H1 (cell line): ENCODE measurements around the gene IGF2BP3. TPM values are rescaled to one million over a fixed set of nuclear protein-coding genes. Genes with fewer than 3 reads are reported as not detected.

Source experiments
- CTCF ChIA-PET: fragments of 300-600 bp; sonication (Branson Sonifier 250); formaldehyde crosslinking; loops from one replicate; lab custom pipeline; 2021; ENCODE audit not compliant: partially characterized antibody; lab: Charles Lee
- POLR2A ChIA-PET: fragments of 300-600 bp; sonication (Branson Sonifier 250); formaldehyde crosslinking; loops from one replicate; lab custom pipeline; 2021; ENCODE audit warnings: inconsistent platforms; ENCODE audit not compliant: partially characterized antibody; lab: Charles Lee
- DNase-seq, 2 experiments: peaks; one replicate each; pipeline versions ENCODE4 v3.0.0 to v3.0.0-alpha.2; 2010 to 2022; ENCODE audit warnings: low spot score in 2 of 2, low read depth in 1 of 2, mixed read lengths in 1 of 2
- FAIRE-seq: peaks from 2 replicates; lab custom pipeline; 2011; peaks lifted over from hg19 to GRCh38; lab: Jason Lieb, UNC
- H2AFZ ChIP-seq: 2 replicates; pipeline ENCODE4 v1.8.1; 2012; ENCODE audit warnings: low read length, inconsistent platforms
- H2AK5ac ChIP-seq: 2 replicates; pipeline ENCODE4 v1.6.1; 2013; ENCODE audit warnings: low read depth, low read length
- H2BK120ac ChIP-seq: replicated peaks from 2 replicates; pipeline ENCODE3; 2013; ENCODE audit warnings: low read depth, low read length, inconsistent platforms
- H2BK12ac ChIP-seq: 2 replicates; pipeline ENCODE4 v1.6.1; 2013; ENCODE audit warnings: low read depth, low read length
- H2BK15ac ChIP-seq: 2 replicates; pipeline ENCODE4 v1.6.1; 2013; ENCODE audit warnings: low read length
- H2BK20ac ChIP-seq: 2 replicates; pipeline ENCODE4 v1.6.1; 2013; ENCODE audit warnings: low read length
- H2BK5ac ChIP-seq: 2 replicates; pipeline ENCODE4 v1.6.1; 2013; ENCODE audit warnings: low read depth, low read length
- H3K14ac ChIP-seq: 2 replicates; pipeline ENCODE4 v1.6.1; 2013; ENCODE audit warnings: inconsistent platforms; ENCODE audit not compliant: insufficient read length
- H3K18ac ChIP-seq: 2 replicates; pipeline ENCODE4 v1.6.1; 2013; ENCODE audit warnings: low read length; ENCODE audit errors: extremely low read depth
- H3K23ac ChIP-seq: 2 replicates; pipeline ENCODE4 v1.6.1; 2013; ENCODE audit warnings: inconsistent platforms; ENCODE audit not compliant: insufficient read length
- H3K23me2 ChIP-seq: 2 replicates; pipeline ENCODE4 v1.6.1; 2013; ENCODE audit warnings: low read depth, low read length
- H3K27ac ChIP-seq: 2 replicates; pipeline ENCODE4 v1.6.1; 2011; ENCODE audit warnings: low read depth, low read length, inconsistent platforms
- H3K27me3 ChIP-seq, 4 experiments: replicated peaks in 1 of 4; 1 replicate in 1 of 4; 2 replicates in 3 of 4; pipeline versions ENCODE4 v1.6.1 to v1.8.1; 2011 to 2013; ENCODE audit warnings: low read length in 3 of 4, mild to moderate bottlenecking in 3 of 4, inconsistent platforms in 2 of 4, mixed read lengths in 2 of 4, moderate library complexity in 1 of 4; ENCODE audit not compliant: control insufficient read depth in 3 of 4, insufficient read depth in 3 of 4; ENCODE audit errors: extremely low read depth in 1 of 4
- H3K36me3 ChIP-seq, 4 experiments: 2 replicates each; pipeline versions ENCODE4 v1.6.1 to v1.8.1; 2011 to 2013; ENCODE audit warnings: mild to moderate bottlenecking in 4 of 4, low read length in 3 of 4, moderate library complexity in 2 of 4, control low read depth in 1 of 4, inconsistent platforms in 1 of 4; ENCODE audit not compliant: insufficient read depth in 4 of 4, control insufficient read depth in 2 of 4
- H3K4ac ChIP-seq: replicated peaks from 2 replicates; pipeline ENCODE3; 2013; ENCODE audit warnings: low read length, low read depth, mixed read lengths, inconsistent platforms; ENCODE audit not compliant: insufficient read length
- H3K4me1 ChIP-seq, 4 experiments: replicated peaks in 1 of 4; 1 replicate in 1 of 4; 2 replicates in 3 of 4; pipeline versions ENCODE4 v1.6.1 to v1.8.1; 2011 to 2013; ENCODE audit warnings: low read length in 3 of 4, inconsistent platforms in 2 of 4, mixed read lengths in 1 of 4; ENCODE audit not compliant: insufficient read depth in 4 of 4, control insufficient read depth in 3 of 4
- H3K4me2 ChIP-seq, 2 experiments: 2 replicates each; pipeline versions ENCODE4 v1.6.1 to v1.8.1; 2011 to 2013; ENCODE audit warnings: low read depth in 2 of 2, low read length in 2 of 2, control low read depth in 1 of 2, inconsistent platforms in 1 of 2, mild to moderate bottlenecking in 1 of 2; ENCODE audit not compliant: insufficient read depth in 1 of 2
- H3K4me3 ChIP-seq, 4 experiments: fragments of 200-600, 300-600 bp in 1 of 4; sonication (generic), shearing (Covaris generic), sonication (Bioruptor Twin) in 1 of 4; 2 replicates each; pipeline versions ENCODE4 v1.5.1 to v1.8.1; 2011 to 2016; ENCODE audit warnings: low read length in 4 of 4, low read depth in 3 of 4, control low read depth in 2 of 4, inconsistent platforms in 2 of 4, mild to moderate bottlenecking in 2 of 4, mixed read lengths in 1 of 4, moderate library complexity in 1 of 4; ENCODE audit not compliant: insufficient read depth in 2 of 4; ENCODE audit errors: extremely low read depth in 1 of 4
- H3K56ac ChIP-seq: replicated peaks from 2 replicates; pipeline ENCODE3; 2013; ENCODE audit warnings: low read depth, mild to moderate bottlenecking, mixed read lengths, low read length, inconsistent platforms; ENCODE audit not compliant: insufficient read length
- H3K79me1 ChIP-seq: 2 replicates; pipeline ENCODE4 v1.6.1; 2013; ENCODE audit warnings: low read depth, low read length, control low read depth
- H3K79me2 ChIP-seq, 2 experiments: 2 replicates each; pipeline versions ENCODE4 v1.6.1 to v1.8.1; 2012 to 2013; ENCODE audit warnings: low read length in 2 of 2, mild to moderate bottlenecking in 2 of 2, inconsistent platforms in 1 of 2; ENCODE audit not compliant: insufficient read depth in 2 of 2, control insufficient read depth in 1 of 2
- H3K9ac ChIP-seq, 4 experiments: replicated peaks in 1 of 4; 1 replicate in 1 of 4; 2 replicates in 3 of 4; pipeline versions ENCODE4 v1.6.1 to v1.8.1; 2011 to 2013; ENCODE audit warnings: low read depth in 3 of 4, low read length in 3 of 4, control low read depth in 2 of 4, mild to moderate bottlenecking in 2 of 4, moderate library complexity in 2 of 4, inconsistent platforms in 1 of 4; ENCODE audit errors: extremely low read depth in 1 of 4
- H3K9me3 ChIP-seq, 2 experiments: 2 replicates each; pipeline versions ENCODE4 v1.6.1 to v1.8.1; 2012 to 2013; ENCODE audit warnings: mild to moderate bottlenecking in 2 of 2, moderate library complexity in 2 of 2, control low read depth in 1 of 2, inconsistent platforms in 1 of 2, low read depth in 1 of 2, low read length in 1 of 2, mixed read lengths in 1 of 2; ENCODE audit not compliant: insufficient read depth in 2 of 2
- H4K20me1 ChIP-seq, 2 experiments: replicated peaks in 1 of 2; 2 replicates each; pipeline versions ENCODE3 to v1.8.1; 2011 to 2013; ENCODE audit warnings: inconsistent platforms in 2 of 2, low read length in 2 of 2, mild to moderate bottlenecking in 1 of 2; ENCODE audit not compliant: insufficient read depth in 2 of 2, control insufficient read depth in 1 of 2
- H4K5ac ChIP-seq: 2 replicates; pipeline ENCODE4 v1.6.1; 2013; ENCODE audit warnings: low read length, low read depth, mixed read lengths, inconsistent platforms; ENCODE audit not compliant: insufficient read length
- H4K8ac ChIP-seq: 2 replicates; pipeline ENCODE4 v1.8.0; 2013; ENCODE audit warnings: mild to moderate bottlenecking, moderate library complexity, low read length, inconsistent platforms; ENCODE audit not compliant: insufficient read depth; ENCODE audit errors: extremely low read depth
- H4K91ac ChIP-seq: replicated peaks from 2 replicates; pipeline ENCODE3; 2013; ENCODE audit warnings: low read length, mixed read lengths, inconsistent platforms; ENCODE audit not compliant: insufficient read length
- BCL11A ChIP-seq, 2 experiments: IDR thresholded peaks; one replicate each; pipeline ENCODE4 v1.6.1; 2011; ENCODE audit warnings: low read depth in 2 of 2, low read length in 2 of 2, mild to moderate bottlenecking in 2 of 2
- EP300 ChIP-seq, 2 experiments: IDR thresholded peaks; 1 replicate in 1 of 2; 2 replicates in 1 of 2; pipeline ENCODE4 v1.6.1; 2011 to 2012; ENCODE audit warnings: low read depth in 2 of 2, low read length in 2 of 2, mild to moderate bottlenecking in 2 of 2, borderline replicate concordance in 1 of 2, inconsistent platforms in 1 of 2, moderate library complexity in 1 of 2
- HDAC2 ChIP-seq, 2 experiments: fragments of 300-600 bp in 1 of 2; sonication (generic) in 1 of 2; IDR thresholded peaks; 2 replicates each; pipeline ENCODE4 v1.6.1; 2011 to 2012; ENCODE audit warnings: low read depth in 2 of 2, low read length in 2 of 2, mild to moderate bottlenecking in 2 of 2, moderate library complexity in 2 of 2, borderline replicate concordance in 1 of 2, inconsistent platforms in 1 of 2
- KDM4A ChIP-seq: IDR thresholded peaks from one replicate; pipeline ENCODE4 v1.7.1; 2012; ENCODE audit warnings: low read depth, mild to moderate bottlenecking, moderate library complexity, low read length, inconsistent platforms; ENCODE audit not compliant: severe bottlenecking
- RBBP5 ChIP-seq: IDR thresholded peaks from 2 replicates; pipeline ENCODE4 v1.7.1; 2012; ENCODE audit warnings: low read depth, mild to moderate bottlenecking, inconsistent platforms, low read length, moderate library complexity, borderline replicate concordance
- SRF ChIP-seq: IDR thresholded peaks from 2 replicates; pipeline ENCODE4 v1.6.1; 2011; ENCODE audit warnings: mild to moderate bottlenecking, low read depth, low read length, moderate library complexity
- SUZ12 ChIP-seq: fragments of 200-600 bp; sonication (generic); IDR thresholded peaks from 2 replicates; pipeline ENCODE4 v1.6.1; 2012; ENCODE audit warnings: mild to moderate bottlenecking, inconsistent platforms, low read length, moderate library complexity, mixed read lengths
- WGBS, 2 experiments: shearing (Covaris generic) in 1 of 2; methylation state at CpG; one replicate each; pipeline versions ENCODE4 v1.1.6 to v1.1.7; 2013 to 2015; ENCODE audit warnings: low lambda C conversion rate in 2 of 2, mixed read lengths in 2 of 2, inconsistent platforms in 1 of 2, low coverage in 1 of 2, missing lambda C conversion rate in 1 of 2; ENCODE audit not compliant: insufficient replicate concordance in 2 of 2, insufficient coverage in 1 of 2, insufficient read length in 1 of 2; ENCODE audit errors: extremely low coverage in 1 of 2, missing lambda C conversion rate in 1 of 2; 5-methylcytosine and 5-hydroxymethylcytosine counted together
- polyA plus RNA-seq, 7 experiments: library from polyadenylated mRNA; depleted of rRNA in 3 of 7; stranded (reverse) in 5 of 7; unstranded in 2 of 7; fragments of >200 nt in 5 of 7; fragments of 200-250 nt in 2 of 7; gene quantifications; 1 replicate in 5 of 7; 2 replicates in 1 of 7; 4 replicates in 1 of 7; pipeline versions ENCODE4 v1.2.1 to v1.2.3, GENCODE V29; 2011 to 2013; ENCODE audit warnings: missing spikeins in 2 of 7, mixed read lengths in 2 of 7
- total RNA-seq: library from RNA; stranded (reverse); fragmentation: NEBNext Ultra II Directional; extraction: Animal tissue kit (Norgen Biotek cat#: 25700); gene quantifications from 2 replicates; pipeline ENCODE4 v1.2.1, GENCODE V29; 2021

Gene IGF2BP3
- total and polyA plus RNA-seq, 2 of the 8 experiments (the other 6 are each of a cell fraction or from before 2014, with no cell fraction given): 66.3 to 193 TPM

GRCh38 chr7:23345601-23346000 is 124.7 kb downstream of the IGF2BP3 start:
- no peak overlapping the region for H3K18ac ChIP-seq
- POLR2A ChIA-PET: interaction anchor here (0.6 kb wide), 1 partner anchor 26 kb away, joined by 3 read pairs; no protein-coding TSS in a partner anchor
- no peak overlapping the region for H4K8ac ChIP-seq
- H2BK15ac ChIP-seq: no peak overlapping the region
- H2AFZ ChIP-seq: no peak overlapping the region
- H3K27me3 ChIP-seq: no peaks in the 10 kb centered on the region
- TF ChIP-seq KDM4A (no peak), SRF (no peak), SUZ12 (no peak), EP300 (IDR thresholded peaks at IDR 0.05; ENCODE audit: borderline replicate concordance in 1 of 2, low read depth in 2 of 2, low read length in 2 of 2) (no peak), BCL11A (IDR thresholded peaks at IDR 0.05; ENCODE audit: low read depth in 2 of 2, low read length in 2 of 2) (no peak), HDAC2 (IDR thresholded peaks at IDR 0.05; ENCODE audit: borderline replicate concordance in 1 of 2, low read depth in 2 of 2, low read length in 2 of 2) (no peak), RBBP5 (no peak)
- TF ChIP-seq, all 59 proteins: peak for 0
- Histone ChIP-seq H2BK12ac (no peak overlapping the region), H3K23me2 (no peaks in the 10 kb centered on the region), H3K9me3 (no peaks in the 10 kb centered on the region), H3K79me1 (no peaks in the 10 kb centered on the region), H3K4me1 (peaks cover 0 to 3% (median 2%) of the 10 kb centered on the region in 4 experiments; a peak in 1 of 7 replicates), H3K36me3 (peaks cover 28 to 90% (median 68%) of the 10 kb centered on the region in 4 experiments), H3K79me2 (peaks cover 0 to 12% of the 10 kb centered on the region in 2 experiments; a peak in 2 of 4 replicates), H3K23ac (no peak overlapping the region), H2AK5ac (no peak overlapping the region), H3K4me2 (no peak overlapping the region), H4K91ac (no peak overlapping the region), H3K56ac (no peak overlapping the region), H3K4me3 (no peak overlapping the region), H3K14ac (no peak overlapping the region), H2BK120ac (no peak overlapping the region), H2BK5ac (no peak overlapping the region), H2BK20ac (no peak overlapping the region), H3K9ac (no peak overlapping the region), H4K20me1 (peaks cover 1 to 5% of the 10 kb centered on the region in 2 experiments), H3K27ac (no peak overlapping the region), H4K5ac (no peak overlapping the region), H3K4ac (no peak overlapping the region)
- 97% methylated on average over 6 of the region's 6 CpGs; no CpG with 5 or more reads in 1 of the 2 experiments for WGBS, 2 experiments
- CTCF ChIA-PET: interaction anchor here (1.3 to 1.5 kb wide), 3 partner anchors 12 to 69 kb away, joined by 3 to 5 read pairs (median 3); no protein-coding TSS in a partner anchor
- FAIRE-seq: no peak
- no peak for DNase-seq
